Gastroesophageal sphincter (tissue), 4 donors: ENCODE data around the gene MUSK. TPM values are rescaled to one million over a fixed set of nuclear protein-coding genes. Genes with fewer than 3 reads are reported as not detected.

Experiments
- ATAC-seq: fragments of 150-250 bp; one replicate; pipeline ENCODE4 v1.9.1; 2016; ENCODE audit warnings: mild to moderate bottlenecking, moderate library complexity
- H3K27ac ChIP-seq, 4 donors: fragments of 200-600 bp; sonication (generic) in 3 of 4; 1 replicate in 3 of 4; 2 replicates in 1 of 4; pipeline ENCODE4 v1.5.1; 2016 to 2019
- H3K27me3 ChIP-seq: fragments of 200-600 bp; sonication (generic); one replicate; pipeline ENCODE4 v1.5.1; 2019
- H3K36me3 ChIP-seq, 2 donors: fragments of 200-600 bp; sonication (generic); one replicate each; pipeline ENCODE4 v1.5.1; 2019; ENCODE audit warnings: control low read depth in 1 of 2
- H3K4me1 ChIP-seq, 3 donors: fragments of 200-600 bp; sonication (generic); 1 replicate in 2 of 3; 2 replicates in 1 of 3; pipeline ENCODE4 v1.5.1; 2016 to 2019; ENCODE audit warnings: control low read depth in 2 of 3
- H3K4me3 ChIP-seq, 2 donors: fragments of 200-600 bp; sonication (generic); one replicate each; pipeline ENCODE4 v1.5.1; 2019; ENCODE audit warnings: mild to moderate bottlenecking in 1 of 2, moderate library complexity in 1 of 2
- H3K9me3 ChIP-seq, 3 donors: fragments of 200-600 bp; sonication (generic); one replicate each; pipeline ENCODE4 v1.5.1; 2017 to 2019; ENCODE audit warnings: control low read depth in 2 of 3
- EP300 ChIP-seq: sonication (generic); formaldehyde crosslinking; IDR thresholded peaks from one replicate; pipeline ENCODE4 v1.6.1; 2017; ENCODE audit warnings: antibody characterized with exemption, mild to moderate bottlenecking
- POLR2A ChIP-seq, 2 donors: fragments of 450-650 bp; IDR thresholded peaks; one replicate each; pipeline ENCODE4 v1.6.1; 2017; ENCODE audit warnings: antibody characterized with exemption in 2 of 2, mild to moderate bottlenecking in 2 of 2, moderate library complexity in 1 of 2
- POLR2AphosphoS5 ChIP-seq: sonication (generic); formaldehyde crosslinking; IDR thresholded peaks from one replicate; pipeline ENCODE4 v1.6.1; 2017; ENCODE audit warnings: antibody characterized with exemption
- WGBS, 2 donors: methylation state at CpG; one replicate each; pipeline ENCODE4 v1.1.5; 2018; ENCODE audit warnings: low coverage in 1 of 2; 5-methylcytosine and 5-hydroxymethylcytosine counted together
- total RNA-seq, 4 donors: library from RNA; depleted of rRNA; stranded (reverse); fragments of >200 nt; gene quantifications; one replicate each; pipeline ENCODE4 v1.1.0, GENCODE V29; 2016
- TF ChIP-seq, protein P1 (sequence below), 4 experiments: fragments of 200-600 bp in 2 of 4; fragments of 450-650 bp in 2 of 4; sonication (generic) in 1 of 4; IDR thresholded peaks; one replicate each; pipeline ENCODE4 v1.5.1; 2017 to 2019; ENCODE audit warnings: antibody characterized with exemption in 4 of 4, mild to moderate bottlenecking in 2 of 4, moderate library complexity in 2 of 4

Gene MUSK
- total RNA-seq, 4 donors from 2014 or later, result 2.9 to 8.4 (median 4.2) TPM

DNA sequence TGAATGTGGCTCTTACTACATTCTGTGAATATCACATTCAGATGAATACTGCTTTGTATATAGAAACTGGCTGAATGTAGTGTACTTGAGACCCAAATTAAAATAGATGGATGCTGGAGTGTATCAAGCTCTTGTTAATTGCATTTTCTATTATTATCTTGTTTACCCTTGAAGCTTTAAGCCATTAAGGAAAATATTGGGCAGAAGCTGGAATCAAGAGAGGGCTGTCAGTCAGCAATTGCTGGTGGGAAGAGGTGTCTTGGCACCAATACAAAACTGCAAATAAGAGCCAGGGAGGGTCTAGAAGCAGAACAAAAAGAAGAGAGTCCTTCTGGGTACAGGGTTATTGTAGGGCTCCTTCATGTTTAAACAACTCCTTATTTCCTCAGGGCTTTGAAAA is 38.8 kb downstream of the MUSK start:
- no peak for ATAC-seq
- Histone ChIP-seq H3K9me3 (no peaks in the 10 kb centered on the region), H3K27me3 (no peaks in the 10 kb centered on the region), H3K4me3 (no peak overlapping the region), H3K4me1 (no peaks in the 10 kb centered on the region), H3K27ac (no peak overlapping the region), H3K36me3 (no peaks in the 10 kb centered on the region)
- TF ChIP-seq POLR2A (IDR thresholded peaks at IDR 0.05) (no peak), EP300 (no peak)
- TF ChIP-seq, protein P1, sequence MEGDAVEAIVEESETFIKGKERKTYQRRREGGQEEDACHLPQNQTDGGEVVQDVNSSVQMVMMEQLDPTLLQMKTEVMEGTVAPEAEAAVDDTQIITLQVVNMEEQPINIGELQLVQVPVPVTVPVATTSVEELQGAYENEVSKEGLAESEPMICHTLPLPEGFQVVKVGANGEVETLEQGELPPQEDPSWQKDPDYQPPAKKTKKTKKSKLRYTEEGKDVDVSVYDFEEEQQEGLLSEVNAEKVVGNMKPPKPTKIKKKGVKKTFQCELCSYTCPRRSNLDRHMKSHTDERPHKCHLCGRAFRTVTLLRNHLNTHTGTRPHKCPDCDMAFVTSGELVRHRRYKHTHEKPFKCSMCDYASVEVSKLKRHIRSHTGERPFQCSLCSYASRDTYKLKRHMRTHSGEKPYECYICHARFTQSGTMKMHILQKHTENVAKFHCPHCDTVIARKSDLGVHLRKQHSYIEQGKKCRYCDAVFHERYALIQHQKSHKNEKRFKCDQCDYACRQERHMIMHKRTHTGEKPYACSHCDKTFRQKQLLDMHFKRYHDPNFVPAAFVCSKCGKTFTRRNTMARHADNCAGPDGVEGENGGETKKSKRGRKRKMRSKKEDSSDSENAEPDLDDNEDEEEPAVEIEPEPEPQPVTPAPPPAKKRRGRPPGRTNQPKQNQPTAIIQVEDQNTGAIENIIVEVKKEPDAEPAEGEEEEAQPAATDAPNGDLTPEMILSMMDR (IDR thresholded peaks at IDR 0.05), result no peak

DNA sequence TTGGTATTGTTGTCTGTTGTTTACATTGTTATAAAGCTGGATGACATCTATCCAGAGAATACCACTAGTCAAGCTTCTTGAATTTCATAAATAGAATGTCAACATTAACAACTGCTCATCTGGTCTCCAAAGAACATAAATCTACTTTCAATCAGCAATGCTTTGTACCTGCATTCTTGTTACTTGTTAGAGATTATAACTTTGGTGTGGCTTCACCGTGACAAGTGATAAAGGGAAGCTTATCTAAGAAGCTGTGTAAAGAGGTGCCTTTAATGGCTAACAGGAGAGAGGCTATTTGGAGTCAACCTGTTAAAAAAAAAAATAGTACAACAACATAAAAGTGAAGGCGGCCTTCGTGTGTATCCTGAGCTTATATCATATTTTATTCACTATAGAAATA is 41.8 kb downstream of the MUSK start:
- H3K27me3 ChIP-seq, result peaks cover 4% of the 10 kb centered on the region
- WGBS, 2 donors, result 80 to 90% methylated on average over 3 of the region's 3 CpGs
- no peaks in the 10 kb centered on the region for H3K9me3 ChIP-seq
- no peak overlapping the region for H3K27ac ChIP-seq
- no peak for TF ChIP-seq POLR2AphosphoS5
- TF ChIP-seq POLR2A (IDR thresholded peaks at IDR 0.05), result no peak
- TF ChIP-seq EP300, result no peak
- TF ChIP-seq, protein P1 (IDR thresholded peaks at IDR 0.05), result no peak
- H3K4me1 ChIP-seq, result no peaks in the 10 kb centered on the region
- H3K4me3 ChIP-seq, result no peak overlapping the region
- H3K36me3 ChIP-seq, result no peaks in the 10 kb centered on the region
- no peak for ATAC-seq

- H3K4me3 ChIP-seq, result no peak overlapping the region
- no peaks in the 10 kb centered on the region for H3K4me1 ChIP-seq
- H3K36me3 ChIP-seq, result no peaks in the 10 kb centered on the region
- no peak for ATAC-seq
- TF ChIP-seq POLR2AphosphoS5 (no peak), POLR2A (IDR thresholded peaks at IDR 0.05) (no peak), EP300 (no peak)
- TF ChIP-seq, protein P1 (IDR thresholded peaks at IDR 0.05), result no peak
- no peaks in the 10 kb centered on the region for H3K9me3 ChIP-seq
- peaks cover 4% of the 10 kb centered on the region for H3K27me3 ChIP-seq
- 100% methylated on average over 1 of the region's 1 CpG; no CpG with 5 or more reads in 1 of the 2 donors for WGBS, 2 donors
- H3K27ac ChIP-seq, result no peak overlapping the region
Observed at GRCh38 chr9:110712955-110713354, 44.4 kb downstream of the MUSK start.

GRCh38 chr9:110714314-110714713 is 45.7 kb downstream of the MUSK start:
- Histone ChIP-seq H3K4me1 (no peaks in the 10 kb centered on the region), H3K27me3 (peaks cover 4% of the 10 kb centered on the region), H3K27ac (no peak overlapping the region), H3K9me3 (no peaks in the 10 kb centered on the region), H3K36me3 (no peaks in the 10 kb centered on the region), H3K4me3 (no peak overlapping the region)
- TF ChIP-seq, protein P1 (IDR thresholded peaks at IDR 0.05), result no peak
- TF ChIP-seq EP300 (no peak), POLR2AphosphoS5 (no peak), POLR2A (IDR thresholded peaks at IDR 0.05) (no peak)
- ATAC-seq, result no peak
- WGBS, 2 donors, result 39 to 48% methylated on average over 3 of the region's 3 CpGs

DNA sequence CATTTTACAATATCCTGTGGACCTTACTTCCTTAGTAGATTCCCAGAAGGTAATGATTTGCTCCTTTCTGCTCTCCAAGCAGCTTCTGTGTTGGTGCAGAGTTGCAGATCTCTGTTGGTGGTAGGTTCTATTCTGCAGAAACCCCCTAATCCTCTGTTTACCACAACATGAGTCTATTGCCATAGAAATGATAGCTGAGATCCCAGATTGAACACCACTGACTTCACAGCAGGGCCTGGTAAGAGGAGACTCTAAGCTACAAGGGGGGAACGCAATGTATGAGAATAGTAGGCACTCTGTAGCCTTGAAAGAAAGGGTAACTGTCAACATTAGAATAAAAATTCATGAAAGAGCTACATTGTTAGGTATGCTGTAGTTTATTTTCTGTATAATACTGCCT is 59.5 kb downstream of the MUSK start:
- Histone ChIP-seq H3K9me3 (no peaks in the 10 kb centered on the region), H3K4me1 (no peaks in the 10 kb centered on the region), H3K4me3 (no peak overlapping the region), H3K27me3 (no peaks in the 10 kb centered on the region), H3K27ac (no peak overlapping the region), H3K36me3 (no peaks in the 10 kb centered on the region)
- ATAC-seq, result no peak
- TF ChIP-seq, protein P1 (IDR thresholded peaks at IDR 0.05), result no peak
- no peak for TF ChIP-seq POLR2AphosphoS5
- no peak for TF ChIP-seq POLR2A (IDR thresholded peaks at IDR 0.05)
- TF ChIP-seq EP300, result no peak
- WGBS, 2 donors, result 79% methylated on average over 1 of the region's 1 CpG; no CpG with 5 or more reads in 1 of the 2 donors
